ENCODE measurements around the gene LOC101059915.
A peak's percentile ranks its signal among the peaks of the same experiment; 100 is the strongest.
"Not testable (repeated sequence)": the region's sequence is repeated elsewhere in the genome, so short reads cannot be mapped to it uniquely, and the experiment has no call there.

The LOC101059915 gene

DNA sequence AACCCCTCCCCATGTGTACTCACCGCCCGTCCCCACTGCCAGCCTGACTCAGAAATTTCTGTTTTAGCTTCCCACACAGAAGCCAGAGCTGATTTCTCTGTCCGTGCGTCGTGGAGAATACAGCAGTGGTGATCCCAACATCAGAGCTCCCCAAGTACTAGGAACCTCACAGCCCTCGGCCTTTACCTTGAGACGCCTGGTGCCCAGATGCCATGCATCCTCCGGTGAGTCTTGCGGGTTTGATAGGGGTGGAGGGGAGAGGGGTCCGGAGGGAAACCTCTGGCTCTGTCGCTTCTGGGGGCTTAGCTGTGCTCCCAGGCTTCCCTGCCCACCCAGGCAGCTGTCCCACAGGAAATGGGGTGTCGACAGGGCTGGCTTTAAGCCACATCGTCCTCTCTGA lies 2.1 kb downstream of the LOC101059915 start:
- H3K27ac Mint-ChIP-seq (ENCODE audit: unreplicated experiment) = no peak overlapping the region
- no peak overlapping the region for H3K4me3 Mint-ChIP-seq (ENCODE audit: unreplicated experiment)

DNA sequence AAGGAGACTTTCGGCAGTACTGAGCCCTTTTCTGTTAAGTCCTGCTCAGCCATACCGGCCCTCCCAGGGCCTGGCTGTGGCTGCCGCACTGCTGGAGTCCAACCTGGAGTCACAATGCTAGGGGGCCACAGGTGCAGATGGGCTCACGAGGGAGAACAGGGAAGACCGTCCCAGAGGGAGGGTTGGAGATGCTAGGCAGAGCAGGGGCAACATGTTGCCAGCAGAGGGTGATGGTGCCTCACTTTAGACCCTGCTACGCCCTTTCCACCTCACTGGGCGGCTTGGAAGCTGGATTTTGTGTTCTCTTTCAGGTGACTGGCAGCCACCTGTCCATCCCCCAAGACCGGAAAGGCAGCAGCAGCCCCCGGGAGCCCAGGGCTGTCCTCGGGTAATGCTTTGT lies 2.6 kb downstream of the LOC101059915 start:
- not testable (repeated sequence) for H3K4me3 Mint-ChIP-seq (ENCODE audit: unreplicated experiment); H3K36me3 Mint-ChIP-seq (ENCODE audit: low read depth); H3K4me1 Mint-ChIP-seq (ENCODE audit: low read depth); H3K9me3 Mint-ChIP-seq (ENCODE audit: low read depth); H3K27me3 Mint-ChIP-seq (ENCODE audit: low read depth); H3K27ac Mint-ChIP-seq (ENCODE audit: unreplicated experiment); DNase-seq (ENCODE audit: low spot score)
- TF ChIP-seq, protein P1, sequence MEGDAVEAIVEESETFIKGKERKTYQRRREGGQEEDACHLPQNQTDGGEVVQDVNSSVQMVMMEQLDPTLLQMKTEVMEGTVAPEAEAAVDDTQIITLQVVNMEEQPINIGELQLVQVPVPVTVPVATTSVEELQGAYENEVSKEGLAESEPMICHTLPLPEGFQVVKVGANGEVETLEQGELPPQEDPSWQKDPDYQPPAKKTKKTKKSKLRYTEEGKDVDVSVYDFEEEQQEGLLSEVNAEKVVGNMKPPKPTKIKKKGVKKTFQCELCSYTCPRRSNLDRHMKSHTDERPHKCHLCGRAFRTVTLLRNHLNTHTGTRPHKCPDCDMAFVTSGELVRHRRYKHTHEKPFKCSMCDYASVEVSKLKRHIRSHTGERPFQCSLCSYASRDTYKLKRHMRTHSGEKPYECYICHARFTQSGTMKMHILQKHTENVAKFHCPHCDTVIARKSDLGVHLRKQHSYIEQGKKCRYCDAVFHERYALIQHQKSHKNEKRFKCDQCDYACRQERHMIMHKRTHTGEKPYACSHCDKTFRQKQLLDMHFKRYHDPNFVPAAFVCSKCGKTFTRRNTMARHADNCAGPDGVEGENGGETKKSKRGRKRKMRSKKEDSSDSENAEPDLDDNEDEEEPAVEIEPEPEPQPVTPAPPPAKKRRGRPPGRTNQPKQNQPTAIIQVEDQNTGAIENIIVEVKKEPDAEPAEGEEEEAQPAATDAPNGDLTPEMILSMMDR (IDR thresholded peaks at IDR 0.05) = peak; percentile 68

More for the DNA sequence above, 2.1 kb downstream of the LOC101059915 start:
- Mint-ChIP-seq H3K27me3 (ENCODE audit: low read depth) (no peaks in the 10 kb centered on the region), H3K36me3 (ENCODE audit: low read depth) (peaks cover 2% of the 10 kb centered on the region), H3K4me1 (ENCODE audit: low read depth) (no peaks in the 10 kb centered on the region), H3K9me3 (ENCODE audit: low read depth) (peaks cover 4% of the 10 kb centered on the region)
- TF ChIP-seq, protein P1 (IDR thresholded peaks at IDR 0.05) = no peak
- no peak for DNase-seq (ENCODE audit: low spot score)

GRCh38 chrX:71671043-71671780 lies 3.9 kb downstream of the LOC101059915 start:
- Mint-ChIP-seq H3K36me3 (ENCODE audit: low read depth) (peaks cover 2% of the 10 kb centered on the region), H3K27ac (ENCODE audit: unreplicated experiment) (no peak overlapping the region), H3K4me3 (ENCODE audit: unreplicated experiment) (no peak overlapping the region), H3K4me1 (ENCODE audit: low read depth) (no peaks in the 10 kb centered on the region), H3K27me3 (ENCODE audit: low read depth) (no peaks in the 10 kb centered on the region), H3K9me3 (ENCODE audit: low read depth) (peaks cover 7% of the 10 kb centered on the region)
- peak; percentile 65 for DNase-seq (ENCODE audit: low spot score)
- TF ChIP-seq, protein P1 (IDR thresholded peaks at IDR 0.05) = no peak

DNA sequence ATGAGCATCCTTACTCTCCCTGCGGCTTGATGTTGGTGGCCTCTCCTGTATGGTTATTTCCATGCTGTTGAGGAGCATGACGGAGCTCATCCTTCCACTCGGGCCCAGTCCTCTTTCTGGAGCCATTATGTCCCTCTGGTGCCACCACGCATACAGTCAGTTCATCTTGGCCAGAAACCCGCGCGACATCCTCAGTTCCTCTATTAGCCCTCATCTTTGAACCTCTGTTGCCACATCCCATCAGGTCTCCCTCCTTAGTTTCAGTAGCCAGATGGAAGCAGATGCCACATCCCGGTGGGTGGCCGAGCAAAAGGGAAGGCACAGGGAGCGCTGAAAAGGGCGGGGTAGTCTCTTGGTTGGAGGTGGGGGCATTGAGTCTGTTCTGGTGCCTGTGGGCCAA lies 4.6 kb downstream of the LOC101059915 start:
- Mint-ChIP-seq H3K36me3 (ENCODE audit: low read depth) (peaks cover 2% of the 10 kb centered on the region), H3K9me3 (ENCODE audit: low read depth) (peaks cover 7% of the 10 kb centered on the region), H3K4me1 (ENCODE audit: low read depth) (no peaks in the 10 kb centered on the region), H3K27ac (ENCODE audit: unreplicated experiment) (no peak overlapping the region), H3K27me3 (ENCODE audit: low read depth) (no peaks in the 10 kb centered on the region), H3K4me3 (ENCODE audit: unreplicated experiment) (no peak overlapping the region)
- TF ChIP-seq, protein P1 (IDR thresholded peaks at IDR 0.05) = no peak
- peak; percentile 54 for DNase-seq (ENCODE audit: low spot score)

- H3K27ac Mint-ChIP-seq (ENCODE audit: unreplicated experiment); H3K36me3 Mint-ChIP-seq (ENCODE audit: low read depth); H3K9me3 Mint-ChIP-seq (ENCODE audit: low read depth); H3K4me3 Mint-ChIP-seq (ENCODE audit: unreplicated experiment); H3K27me3 Mint-ChIP-seq (ENCODE audit: low read depth); H3K4me1 Mint-ChIP-seq (ENCODE audit: low read depth): not testable (repeated sequence)
- DNase-seq (ENCODE audit: low spot score) = peak; percentile 83
Observed at GRCh38 chrX:71675636-71676035, 8.3 kb downstream of the LOC101059915 start.

GRCh38 chrX:71676068-71676795 lies 8.9 kb downstream of the LOC101059915 start:
- not testable (repeated sequence) for H3K27ac Mint-ChIP-seq (ENCODE audit: unreplicated experiment); H3K27me3 Mint-ChIP-seq (ENCODE audit: low read depth); H3K4me1 Mint-ChIP-seq (ENCODE audit: low read depth); H3K4me3 Mint-ChIP-seq (ENCODE audit: unreplicated experiment); H3K36me3 Mint-ChIP-seq (ENCODE audit: low read depth)
- peak; percentile 88 for DNase-seq (ENCODE audit: low spot score)
- peaks cover 10% of the 10 kb centered on the region for H3K9me3 Mint-ChIP-seq (ENCODE audit: low read depth)

DNA sequence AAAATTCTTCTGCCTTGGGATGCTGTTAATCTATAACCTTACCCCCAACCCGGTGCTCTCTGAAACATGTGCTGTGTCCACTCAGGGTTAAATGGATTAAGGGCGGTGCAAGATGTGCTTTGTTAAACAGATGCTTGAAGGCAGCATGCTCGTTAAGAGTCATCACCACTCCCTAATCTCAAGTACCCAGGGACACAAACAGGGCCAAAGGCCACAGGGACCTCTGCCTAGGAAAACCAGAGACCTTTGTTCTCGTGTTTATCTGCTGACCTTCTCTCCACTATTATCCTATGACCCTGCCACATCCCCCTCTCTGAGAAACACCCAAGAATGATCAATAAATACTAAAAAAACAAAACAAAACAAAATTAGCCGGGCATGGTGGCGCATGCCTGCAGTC lies 9.8 kb downstream of the LOC101059915 start:
- DNase-seq (ENCODE audit: low spot score); H3K27me3 Mint-ChIP-seq (ENCODE audit: low read depth); H3K27ac Mint-ChIP-seq (ENCODE audit: unreplicated experiment); H3K36me3 Mint-ChIP-seq (ENCODE audit: low read depth); H3K4me1 Mint-ChIP-seq (ENCODE audit: low read depth); H3K4me3 Mint-ChIP-seq (ENCODE audit: unreplicated experiment): not testable (repeated sequence)
- H3K9me3 Mint-ChIP-seq (ENCODE audit: low read depth) = peaks cover 16% of the 10 kb centered on the region
